OCI-M2 (cell line): Measurements from ENCODE around the gene LEO1.
"Not testable (repeated sequence)": the region's sequence is repeated elsewhere in the genome, so short reads cannot be mapped to it uniquely, and the experiment has no call there.

Experiments used
- DNase-seq: peaks from one replicate; lab custom pipeline; 2025; ENCODE audit not compliant: unreplicated experiment; lab: John Stamatoyannopoulos, UW

Gene LEO1

GRCh38 chr15:52003710-52004109 is 32.1 kb upstream of the LEO1 start:
- no peak for DNase-seq

GRCh38 chr15:52003089-52003488 is 31.5 kb upstream of the LEO1 start:
- not testable (repeated sequence) for DNase-seq

GRCh38 chr15:52002351-52002750 is 30.8 kb upstream of the LEO1 start:
- DNase-seq, result no peak

- DNase-seq, result no peak
These were observed 21.4 kb upstream of the LEO1 start for GRCh38 chr15:51992953-51993352.

GRCh38 chr15:51991141-51991540 is 19.6 kb upstream of the LEO1 start:
- no peak for DNase-seq

- no peak for DNase-seq
These were observed 11.2 kb upstream of the LEO1 start for GRCh38 chr15:51982770-51983103.

GRCh38 chr15:51982013-51982769 is 10.6 kb upstream of the LEO1 start:
- no peak for DNase-seq

- no peak for DNase-seq
These were observed 2.2 kb upstream of the LEO1 start for GRCh38 chr15:51973775-51974174.

- no peak for DNase-seq
These were observed 1.6 kb upstream of the LEO1 start for GRCh38 chr15:51973220-51973619.

GRCh38 chr15:51971032-51971374 is 575 bp downstream of the LEO1 start:
- no peak for DNase-seq

- no peak for DNase-seq
These were observed 1.3 kb downstream of the LEO1 start for GRCh38 chr15:51970132-51970817.

GRCh38 chr15:51969728-51970127 is 1.9 kb downstream of the LEO1 start:
- DNase-seq, result no peak

GRCh38 chr15:51967583-51967982 is 4.0 kb downstream of the LEO1 start:
- DNase-seq, result no peak

- DNase-seq, result no peak
These were observed 5.4 kb downstream of the LEO1 start for GRCh38 chr15:51966192-51966591.

- DNase-seq, result no peak
These were observed 5.9 kb downstream of the LEO1 start for GRCh38 chr15:51965691-51966090.

- no peak for DNase-seq
These were observed 16.1 kb downstream of the LEO1 start for GRCh38 chr15:51955504-51955903.

GRCh38 chr15:51952805-51953204 is 18.8 kb downstream of the LEO1 start:
- DNase-seq, result no peak

- no peak for DNase-seq
These were observed 24.5 kb downstream of the LEO1 start for GRCh38 chr15:51947124-51947523.

GRCh38 chr15:51939216-51939615 is 32.4 kb downstream of the LEO1 start:
- DNase-seq, result no peak

- DNase-seq, result no peak
These were observed 33.3 kb downstream of the LEO1 start for GRCh38 chr15:51938286-51938685.

GRCh38 chr15:51936105-51936478 is 35.5 kb downstream of the LEO1 start:
- DNase-seq, result no peak

- no peak for DNase-seq
These were observed 36.0 kb downstream of the LEO1 start for GRCh38 chr15:51935466-51936104.
